GM12801 (cell line): ENCODE measurements around the gene DNAH17.

Source experiments
- CTCF ChIP-seq: IDR thresholded peaks from one replicate; pipeline ENCODE4 v1.5.1; 2011; ENCODE audit warnings: control low read depth; ENCODE audit not compliant: insufficient read length; ENCODE audit errors: extremely low read depth

Gene DNAH17

DNA sequence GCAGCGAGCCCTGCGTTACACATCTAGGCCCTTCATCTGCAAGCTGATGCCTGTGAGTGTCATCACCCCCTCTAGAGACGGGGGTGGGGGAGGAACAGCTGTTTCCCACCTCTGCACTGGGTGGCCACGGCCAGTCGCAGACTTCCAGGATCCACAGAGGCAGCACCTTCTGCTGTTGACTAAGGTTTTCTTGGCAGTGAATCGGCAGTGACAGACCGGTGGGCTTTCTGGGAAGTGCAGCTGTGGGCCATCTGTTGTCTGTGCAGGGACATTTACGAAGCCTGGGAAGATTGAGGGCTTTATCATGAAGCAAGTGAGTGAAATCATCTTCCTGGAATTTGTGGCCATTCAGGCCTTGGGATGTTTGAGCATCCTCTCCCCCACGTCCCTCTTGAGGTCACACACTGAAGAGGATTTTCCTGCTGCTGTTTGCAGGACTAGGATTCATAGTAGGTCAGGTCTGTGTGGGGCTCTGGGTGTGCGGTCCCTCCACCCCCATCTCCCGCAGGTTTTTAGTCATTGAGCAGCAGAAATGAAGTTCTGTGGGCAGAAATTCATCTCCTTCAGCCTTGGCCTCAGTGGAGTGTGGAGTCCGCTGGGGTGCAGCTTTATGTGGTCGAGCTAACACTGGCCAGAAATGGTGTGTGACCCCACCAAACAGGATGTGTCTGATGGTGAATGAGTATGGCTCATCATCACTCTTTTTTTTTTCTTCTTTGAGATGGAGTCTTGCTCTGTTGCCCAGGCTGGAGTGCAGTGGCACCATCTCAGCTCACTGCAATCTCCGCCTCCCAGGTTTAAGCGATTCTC lies 186.8 kb downstream of the DNAH17 start:
- no peak for TF ChIP-seq CTCF

DNA sequence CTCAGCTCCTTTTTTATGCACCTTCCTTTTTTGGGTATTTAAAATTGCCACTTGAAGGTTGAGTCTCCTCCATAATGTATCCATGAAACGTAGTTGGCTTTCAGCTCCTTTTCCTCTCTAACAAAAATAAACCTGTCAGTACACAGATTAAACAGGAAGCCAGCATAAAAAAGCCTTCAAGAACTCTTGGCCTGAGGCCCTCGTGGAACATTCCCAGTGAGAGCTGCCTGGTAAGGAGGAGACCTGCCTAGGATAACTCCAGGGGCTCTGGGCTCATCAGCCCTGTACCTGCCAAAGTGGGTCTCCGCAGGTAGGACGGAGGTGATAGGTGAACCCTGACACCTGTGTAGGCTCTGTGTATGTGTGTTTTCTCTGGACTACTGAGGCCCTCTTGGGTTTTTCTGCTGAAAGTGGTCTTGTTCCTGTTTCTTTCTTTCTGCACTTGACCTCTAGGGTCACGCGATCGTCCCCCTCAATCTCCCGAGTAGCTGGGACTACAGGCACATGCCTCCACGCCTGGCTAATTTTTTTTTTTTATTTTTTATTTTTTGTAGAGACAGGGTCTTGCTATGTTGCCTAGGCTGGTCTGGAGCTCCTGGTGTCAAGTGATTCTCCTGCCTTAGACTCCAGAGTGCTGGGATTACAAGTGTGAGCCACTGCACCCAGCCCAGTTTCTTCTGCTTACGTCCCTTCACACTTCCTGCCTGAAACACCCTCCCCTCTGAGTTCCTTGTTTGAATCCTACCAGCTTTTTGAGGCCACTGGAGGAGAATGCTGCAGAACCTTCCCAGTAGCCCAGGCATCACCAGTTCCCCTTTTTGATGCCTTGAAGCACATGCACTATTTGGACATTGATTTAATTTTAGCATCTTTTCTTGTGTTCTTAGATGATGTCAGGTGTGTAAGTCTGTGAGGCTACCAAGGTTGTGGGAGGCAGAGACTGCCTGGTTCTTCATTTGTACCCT lies 188.9 kb downstream of the DNAH17 start:
- TF ChIP-seq CTCF: no peak

DNA sequence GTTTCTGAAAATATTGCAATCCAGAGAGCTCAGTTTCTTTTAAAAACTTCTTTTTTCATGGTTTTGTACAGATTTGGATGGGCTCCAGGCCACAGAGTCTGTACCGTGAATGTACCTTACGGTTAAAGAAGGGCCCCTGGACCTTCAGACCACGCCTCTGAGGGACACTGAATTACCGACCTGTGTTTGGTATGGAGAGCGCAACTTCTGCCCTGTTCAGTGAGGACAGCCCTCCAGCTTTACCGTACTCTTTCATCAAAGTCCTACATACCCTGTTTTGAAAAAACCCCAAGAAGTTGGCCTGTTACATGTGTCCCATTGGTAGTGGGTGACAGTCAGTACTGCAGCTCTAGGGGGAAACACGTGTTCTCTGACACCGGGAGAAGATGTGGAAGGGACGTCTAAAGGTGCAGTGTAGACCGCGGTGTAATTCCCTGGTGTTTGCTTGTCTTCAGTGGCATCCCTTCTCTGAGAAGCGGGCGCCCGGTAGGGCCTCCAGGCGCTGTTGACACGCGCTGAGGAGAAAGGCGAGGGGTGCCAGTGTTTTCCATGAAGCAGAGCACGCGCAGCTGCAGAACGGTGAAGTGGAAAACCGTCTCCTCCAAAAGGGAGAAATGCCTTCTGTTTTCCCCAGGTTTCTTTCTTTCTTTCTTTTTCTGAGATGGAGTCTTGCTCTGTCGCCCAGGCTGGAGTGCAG lies 192.6 kb downstream of the DNAH17 start:
- TF ChIP-seq CTCF: no peak

DNA sequence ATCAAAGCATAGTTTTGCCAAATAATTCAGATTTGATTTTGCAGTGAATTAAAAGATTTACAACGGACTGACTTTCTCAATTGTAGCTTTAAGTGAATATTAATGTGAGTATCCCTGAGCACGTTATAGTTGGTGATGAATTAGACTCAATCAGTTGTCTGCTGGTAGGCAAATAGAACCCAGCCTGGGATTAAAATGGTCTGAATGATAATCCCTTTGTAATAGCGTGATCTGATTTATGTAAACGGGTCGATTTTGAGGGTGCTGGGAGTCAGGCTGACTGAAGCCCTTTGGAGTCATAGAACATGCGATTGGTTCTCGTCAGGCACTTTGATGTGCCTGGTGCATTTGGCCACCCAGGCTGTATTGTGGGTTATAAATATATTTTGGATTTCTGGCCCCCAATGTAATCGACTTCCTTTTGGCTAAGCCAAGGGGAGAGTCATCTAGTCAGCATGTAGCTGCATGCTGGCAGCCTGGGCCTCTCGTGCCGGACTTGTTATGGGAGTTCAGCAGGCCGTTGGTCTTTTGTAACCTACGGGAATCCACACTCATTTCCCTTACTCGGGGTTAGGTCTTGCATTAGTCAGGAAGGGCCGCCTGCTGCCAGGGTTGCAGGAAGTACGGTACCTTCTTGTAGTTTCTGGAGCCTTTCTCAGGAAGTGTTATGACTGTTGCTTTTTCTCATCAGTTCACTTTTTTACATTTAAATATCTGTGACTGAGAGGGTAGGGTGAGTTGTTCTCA lies 193.3 kb downstream of the DNAH17 start:
- TF ChIP-seq CTCF: no peak

DNA sequence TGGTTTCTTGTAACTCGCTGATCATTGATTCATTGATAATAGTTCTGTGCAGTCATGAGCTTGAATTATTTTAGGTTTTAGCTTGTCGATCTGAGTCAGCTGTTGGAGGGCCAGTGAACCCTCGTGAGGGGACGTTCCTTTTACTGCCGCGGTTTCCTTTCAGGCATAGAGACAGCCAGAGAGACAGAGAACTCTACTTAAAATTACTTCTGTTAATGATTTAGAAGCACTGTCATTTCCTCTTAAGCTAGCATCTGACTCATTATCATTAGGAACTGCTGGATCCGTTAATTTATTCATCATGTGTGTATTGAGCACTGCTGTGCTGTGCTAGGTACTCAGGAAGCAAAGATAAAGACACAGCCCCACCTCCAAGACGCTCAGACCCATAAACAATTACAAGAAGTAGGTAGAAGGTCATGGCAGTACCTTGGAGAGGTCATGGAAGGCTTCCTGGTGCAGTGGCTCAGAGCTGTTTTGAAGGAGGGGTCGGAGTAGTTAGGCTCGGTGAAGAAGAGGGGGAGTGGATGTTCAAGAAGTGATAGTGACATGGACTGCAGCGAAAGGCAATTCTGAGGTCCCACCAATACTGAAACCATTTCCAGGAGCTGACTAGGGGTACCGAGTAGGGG lies 195.5 kb downstream of the DNAH17 start:
- no peak for TF ChIP-seq CTCF

GRCh38 chr17:78380370-78380769 lies 196.8 kb downstream of the DNAH17 start:
- no peak for TF ChIP-seq CTCF
